ENCODE results near the gene OR1F1.

Gene OR1F1

GRCh38 chr16:3152277-3152990 lies 35.6 kb upstream of the OR1F1 start:
- peak overlapping the region; percentile 68 for H3K56ac ChIP-seq (ENCODE audit: low read length)
- peak overlapping the region; percentile 59 for H3K4me3 ChIP-seq (ENCODE audit: low read length)
- H3K36me3 ChIP-seq (ENCODE audit: control insufficient read depth, insufficient read depth, low read length), result no peaks in the 10 kb centered on the region
- no peak overlapping the region for H3K27ac ChIP-seq (ENCODE audit: low read depth, low read length)
- no CpG with 5 or more reads among the region's 42 CpGs for WGBS (ENCODE audit: extremely low coverage, insufficient coverage, low lambda C conversion rate)
- H3K18ac ChIP-seq (ENCODE audit: low read length), result no peak overlapping the region
- H4K8ac ChIP-seq (ENCODE audit: low read depth, low read length), result no peak overlapping the region
- H3K79me1 ChIP-seq (ENCODE audit: low read length), result no peaks in the 10 kb centered on the region
- peak overlapping the region; percentile 90 for H3K4me2 ChIP-seq (ENCODE audit: low read length)
- H3K4ac ChIP-seq (ENCODE audit: low read depth, low read length), result no peak overlapping the region
- no peak overlapping the region for H2BK5ac ChIP-seq (ENCODE audit: low read length)
- no peak overlapping the region for H2AK5ac ChIP-seq (ENCODE audit: low read length)
- no peaks in the 10 kb centered on the region for H3K27me3 ChIP-seq (ENCODE audit: insufficient read depth, low read length, poor library complexity)
- no peaks in the 10 kb centered on the region for H3K4me1 ChIP-seq (ENCODE audit: control insufficient read depth, low read depth, low read length)
- no peak overlapping the region for H3K23ac ChIP-seq (ENCODE audit: low read length)
- no peak overlapping the region for H2BK120ac ChIP-seq (ENCODE audit: low read depth, low read length)
- no peaks in the 10 kb centered on the region for H3K79me2 ChIP-seq (ENCODE audit: control insufficient read depth, insufficient read depth, low read length)
- peak overlapping the region; percentile 56 for H3K9ac ChIP-seq (ENCODE audit: low read length)
- H2BK15ac ChIP-seq (replicated peaks; ENCODE audit: low read depth), result no peak overlapping the region
- DNase-seq, result peak; percentile 97
- no peak overlapping the region for H4K5ac ChIP-seq (ENCODE audit: low read length)

GRCh38 chr16:3152991-3153368 lies 35.0 kb upstream of the OR1F1 start:
- H2BK120ac ChIP-seq (ENCODE audit: low read depth, low read length), result no peak overlapping the region
- H3K9ac ChIP-seq (ENCODE audit: low read length), result no peak overlapping the region
- H3K79me1 ChIP-seq (ENCODE audit: low read length), result no peaks in the 10 kb centered on the region
- no peaks in the 10 kb centered on the region for H3K4me1 ChIP-seq (ENCODE audit: control insufficient read depth, low read depth, low read length)
- no peak overlapping the region for H2BK15ac ChIP-seq (replicated peaks; ENCODE audit: low read depth)
- H3K27me3 ChIP-seq (ENCODE audit: insufficient read depth, low read length, poor library complexity), result no peaks in the 10 kb centered on the region
- no peak overlapping the region for H2AK5ac ChIP-seq (ENCODE audit: low read length)
- H4K5ac ChIP-seq (ENCODE audit: low read length), result no peak overlapping the region
- no peaks in the 10 kb centered on the region for H3K36me3 ChIP-seq (ENCODE audit: control insufficient read depth, insufficient read depth, low read length)
- no peak overlapping the region for H3K27ac ChIP-seq (ENCODE audit: low read depth, low read length)
- H4K8ac ChIP-seq (ENCODE audit: low read depth, low read length), result no peak overlapping the region
- no peak overlapping the region for H2BK5ac ChIP-seq (ENCODE audit: low read length)
- no peaks in the 10 kb centered on the region for H3K79me2 ChIP-seq (ENCODE audit: control insufficient read depth, insufficient read depth, low read length)
- H3K4me3 ChIP-seq (ENCODE audit: low read length), result no peak overlapping the region
- no peak overlapping the region for H3K23ac ChIP-seq (ENCODE audit: low read length)
- H3K4me2 ChIP-seq (ENCODE audit: low read length), result no peak overlapping the region
- no peak overlapping the region for H3K56ac ChIP-seq (ENCODE audit: low read length)
- no CpG with 5 or more reads among the region's 8 CpGs for WGBS (ENCODE audit: extremely low coverage, insufficient coverage, low lambda C conversion rate)
- H3K4ac ChIP-seq (ENCODE audit: low read depth, low read length), result no peak overlapping the region
- DNase-seq, result no peak
- H3K18ac ChIP-seq (ENCODE audit: low read length), result no peak overlapping the region

DNA sequence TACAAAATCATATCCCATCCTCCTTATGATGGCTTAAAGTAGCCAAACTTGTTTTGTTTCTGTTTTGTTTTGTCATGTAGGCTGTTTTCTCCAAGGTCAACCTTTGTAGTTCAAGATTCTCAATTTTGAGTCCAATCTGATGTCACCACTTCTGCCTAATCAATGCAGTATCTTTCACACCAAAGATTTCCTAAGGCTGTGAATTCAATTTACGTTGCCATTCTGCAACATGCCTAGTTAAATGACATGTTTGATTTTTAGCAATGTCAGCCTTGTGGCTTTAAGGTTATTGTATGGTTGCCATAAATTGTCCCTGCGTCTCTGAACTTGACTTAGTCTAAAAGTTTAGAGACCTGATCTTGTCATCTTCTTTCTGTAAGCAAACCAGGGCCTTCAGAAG lies 32.8 kb upstream of the OR1F1 start:
- no peak overlapping the region for H4K5ac ChIP-seq (ENCODE audit: low read length)
- H3K18ac ChIP-seq (ENCODE audit: low read length), result no peak overlapping the region
- no peak overlapping the region for H3K27ac ChIP-seq (ENCODE audit: low read depth, low read length)
- no peak overlapping the region for H3K4me2 ChIP-seq (ENCODE audit: low read length)
- H3K79me1 ChIP-seq (ENCODE audit: low read length), result no peaks in the 10 kb centered on the region
- H3K56ac ChIP-seq (ENCODE audit: low read length), result no peak overlapping the region
- no peak overlapping the region for H4K8ac ChIP-seq (ENCODE audit: low read depth, low read length)
- no peak overlapping the region for H2BK120ac ChIP-seq (ENCODE audit: low read depth, low read length)
- no peaks in the 10 kb centered on the region for H3K36me3 ChIP-seq (ENCODE audit: control insufficient read depth, insufficient read depth, low read length)
- no peak overlapping the region for H3K9ac ChIP-seq (ENCODE audit: low read length)
- H3K23ac ChIP-seq (ENCODE audit: low read length), result no peak overlapping the region
- no peak overlapping the region for H3K4me3 ChIP-seq (ENCODE audit: low read length)
- H3K79me2 ChIP-seq (ENCODE audit: control insufficient read depth, insufficient read depth, low read length), result no peaks in the 10 kb centered on the region
- no peak overlapping the region for H3K4ac ChIP-seq (ENCODE audit: low read depth, low read length)
- no peak overlapping the region for H2BK5ac ChIP-seq (ENCODE audit: low read length)
- no CpG with 5 or more reads among the region's 2 CpGs for WGBS (ENCODE audit: extremely low coverage, insufficient coverage, low lambda C conversion rate)
- no peaks in the 10 kb centered on the region for H3K4me1 ChIP-seq (ENCODE audit: control insufficient read depth, low read depth, low read length)
- no peak overlapping the region for H2BK15ac ChIP-seq (replicated peaks; ENCODE audit: low read depth)
- no peak for DNase-seq
- no peaks in the 10 kb centered on the region for H3K27me3 ChIP-seq (ENCODE audit: insufficient read depth, low read length, poor library complexity)
- no peak overlapping the region for H2AK5ac ChIP-seq (ENCODE audit: low read length)

DNA sequence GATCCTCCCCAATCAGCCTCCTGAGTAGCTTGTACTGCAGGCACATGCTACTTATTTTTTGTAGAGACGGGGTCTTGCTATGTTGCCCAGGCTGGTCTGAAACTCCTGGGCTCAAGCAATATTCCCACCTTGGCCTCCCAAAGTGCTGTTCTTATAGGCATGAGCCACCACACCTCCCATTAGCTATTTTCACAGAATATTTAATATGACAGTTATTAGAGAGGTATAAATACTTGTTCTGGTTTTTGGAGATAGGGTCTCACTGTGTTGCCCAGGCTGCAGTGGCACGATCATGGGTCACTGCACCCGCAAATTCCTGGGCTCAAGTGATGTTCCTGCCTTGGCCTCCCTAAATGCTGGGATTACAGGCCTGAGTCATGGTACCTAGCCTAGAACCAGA lies 32.0 kb upstream of the OR1F1 start:
- no peak overlapping the region for H4K8ac ChIP-seq (ENCODE audit: low read depth, low read length)
- WGBS (ENCODE audit: extremely low coverage, insufficient coverage, low lambda C conversion rate), result no CpG with 5 or more reads among the region's 3 CpGs
- no peaks in the 10 kb centered on the region for H3K79me1 ChIP-seq (ENCODE audit: low read length)
- no peaks in the 10 kb centered on the region for H3K79me2 ChIP-seq (ENCODE audit: control insufficient read depth, insufficient read depth, low read length)
- H3K4ac ChIP-seq (ENCODE audit: low read depth, low read length), result no peak overlapping the region
- no peaks in the 10 kb centered on the region for H3K36me3 ChIP-seq (ENCODE audit: control insufficient read depth, insufficient read depth, low read length)
- no peak overlapping the region for H2BK120ac ChIP-seq (ENCODE audit: low read depth, low read length)
- H3K18ac ChIP-seq (ENCODE audit: low read length), result no peak overlapping the region
- no peak overlapping the region for H3K23ac ChIP-seq (ENCODE audit: low read length)
- H3K56ac ChIP-seq (ENCODE audit: low read length), result no peak overlapping the region
- H3K4me3 ChIP-seq (ENCODE audit: low read length), result no peak overlapping the region
- no peaks in the 10 kb centered on the region for H3K4me1 ChIP-seq (ENCODE audit: control insufficient read depth, low read depth, low read length)
- H3K9ac ChIP-seq (ENCODE audit: low read length), result no peak overlapping the region
- DNase-seq, result no peak
- no peaks in the 10 kb centered on the region for H3K27me3 ChIP-seq (ENCODE audit: insufficient read depth, low read length, poor library complexity)
- H3K4me2 ChIP-seq (ENCODE audit: low read length), result no peak overlapping the region
- H2BK5ac ChIP-seq (ENCODE audit: low read length), result no peak overlapping the region
- no peak overlapping the region for H3K27ac ChIP-seq (ENCODE audit: low read depth, low read length)
- H2BK15ac ChIP-seq (replicated peaks; ENCODE audit: low read depth), result no peak overlapping the region
- H4K5ac ChIP-seq (ENCODE audit: low read length), result no peak overlapping the region
- H2AK5ac ChIP-seq (ENCODE audit: low read length), result no peak overlapping the region

- H3K9ac ChIP-seq (ENCODE audit: low read length), result peak overlapping the region; percentile 64
- H3K56ac ChIP-seq (ENCODE audit: low read length), result peak overlapping the region; percentile 74
- no peak overlapping the region for H3K18ac ChIP-seq (ENCODE audit: low read length)
- no peak overlapping the region for H2BK5ac ChIP-seq (ENCODE audit: low read length)
- no peak overlapping the region for H3K4ac ChIP-seq (ENCODE audit: low read depth, low read length)
- H3K79me1 ChIP-seq (ENCODE audit: low read length), result no peaks in the 10 kb centered on the region
- H2BK15ac ChIP-seq (replicated peaks; ENCODE audit: low read depth), result no peak overlapping the region
- no peak overlapping the region for H4K8ac ChIP-seq (ENCODE audit: low read depth, low read length)
- no peak overlapping the region for H3K27ac ChIP-seq (ENCODE audit: low read depth, low read length)
- no peak overlapping the region for H4K5ac ChIP-seq (ENCODE audit: low read length)
- peak overlapping the region; percentile 24 for H3K23ac ChIP-seq (ENCODE audit: low read length)
- no peaks in the 10 kb centered on the region for H3K27me3 ChIP-seq (ENCODE audit: insufficient read depth, low read length, poor library complexity)
- no peak overlapping the region for H2BK120ac ChIP-seq (ENCODE audit: low read depth, low read length)
- H3K4me1 ChIP-seq (ENCODE audit: control insufficient read depth, low read depth, low read length), result no peaks in the 10 kb centered on the region
- H3K4me3 ChIP-seq (ENCODE audit: low read length), result peak overlapping the region; percentile 57
- H3K4me2 ChIP-seq (ENCODE audit: low read length), result peak overlapping the region; percentile 97
- no peaks in the 10 kb centered on the region for H3K36me3 ChIP-seq (ENCODE audit: control insufficient read depth, insufficient read depth, low read length)
- no peak overlapping the region for H2AK5ac ChIP-seq (ENCODE audit: low read length)
- no peaks in the 10 kb centered on the region for H3K79me2 ChIP-seq (ENCODE audit: control insufficient read depth, insufficient read depth, low read length)
- WGBS (ENCODE audit: extremely low coverage, insufficient coverage, low lambda C conversion rate), result no CpG with 5 or more reads among the region's 59 CpGs
- DNase-seq, result peak; percentile 99
Observed at GRCh38 chr16:3157229-3158025, 30.6 kb upstream of the OR1F1 start.
